Panc1 (cell line): ENCODE measurements around the gene IP6K1. TPM values are rescaled to one million over a fixed set of nuclear protein-coding genes. Genes with fewer than 3 reads are reported as not detected.

Experiments
- ATAC-seq: fragments of 200-7000 bp; cut with Tn5 transposase; 2 replicates; pipeline ENCODE4 v1.9.1; 2020; ENCODE audit warnings: mild to moderate bottlenecking, moderate library complexity
- BruUV-seq: library from RNA; stranded (reverse); fragments of 400-500 nt; replicated peaks from 2 replicates; lab custom pipeline; 2021; lab: Mats Ljungman, UMichigan
- CTCF ChIA-PET: fragments of 300-600 bp; sonication (Branson Sonifier 250); formaldehyde crosslinking; loops from one replicate; lab custom pipeline; 2022; ENCODE audit warnings: antibody characterized with exemption; lab: Charles Lee
- POLR2A ChIA-PET: fragments of 300-600 bp; sonication (Branson Sonifier 250); formaldehyde crosslinking; loops from one replicate; lab custom pipeline; 2022; ENCODE audit warnings: antibody characterized with exemption; lab: Charles Lee
- DNase-seq: peaks from one replicate; pipeline ENCODE4 v3.0.0-alpha.2; 2010; ENCODE audit warnings: low read depth, low spot score
- H3K27ac ChIP-seq: 2 replicates; pipeline ENCODE4 v1.5.1; 2011; ENCODE audit warnings: mild to moderate bottlenecking, low read length, inconsistent platforms
- H3K27me3 ChIP-seq: fragments of 200-500 bp; sonication (Bioruptor generic); 2 replicates; pipeline ENCODE4 v1.6.0; 2014; ENCODE audit warnings: low read length, inconsistent platforms; ENCODE audit not compliant: control insufficient read depth, insufficient read depth
- H3K36me3 ChIP-seq: fragments of 200-500 bp; sonication (Bioruptor generic); 2 replicates; pipeline ENCODE4 v1.5.1; 2014; ENCODE audit warnings: inconsistent platforms, mild to moderate bottlenecking, low read length, moderate library complexity; ENCODE audit not compliant: control insufficient read depth, insufficient read depth
- H3K4me1 ChIP-seq: 2 replicates; pipeline ENCODE4 v1.5.1; 2011; ENCODE audit warnings: inconsistent platforms, mild to moderate bottlenecking, low read length, moderate library complexity; ENCODE audit not compliant: control insufficient read depth, insufficient read depth
- H3K4me3 ChIP-seq, 2 experiments: 2 replicates each; pipeline ENCODE4 v1.5.1; 2011 to 2012; ENCODE audit warnings: low read depth in 2 of 2, low read length in 2 of 2, mild to moderate bottlenecking in 2 of 2, inconsistent platforms in 1 of 2, moderate library complexity in 1 of 2
- H3K9me3 ChIP-seq: fragments of 200-500 bp; sonication (Bioruptor generic); 2 replicates; pipeline ENCODE4 v1.5.1; 2014; ENCODE audit warnings: low read depth, mild to moderate bottlenecking, inconsistent platforms, low read length, moderate library complexity; ENCODE audit not compliant: control insufficient read depth, insufficient read depth
- CTCF ChIP-seq: fragments of 450-650 bp; IDR thresholded peaks from 2 replicates; pipeline ENCODE4 v1.5.1; 2017; ENCODE audit warnings: mild to moderate bottlenecking
- POLR2AphosphoS5 ChIP-seq: IDR thresholded peaks from 2 replicates; pipeline ENCODE4 v1.6.1; 2012; ENCODE audit warnings: mild to moderate bottlenecking, low read depth, low read length, moderate library complexity
- REST ChIP-seq, 2 experiments: IDR thresholded peaks; 2 replicates each; pipeline ENCODE4 v1.6.1; 2011 to 2012; ENCODE audit warnings: low read depth in 2 of 2, control low read depth in 1 of 2, low read length in 1 of 2, mild to moderate bottlenecking in 1 of 2, moderate library complexity in 1 of 2; ENCODE audit not compliant: insufficient read depth in 1 of 2
- SIN3A ChIP-seq: IDR thresholded peaks from 2 replicates; pipeline ENCODE4 v1.6.1; 2012; ENCODE audit warnings: low read depth, mild to moderate bottlenecking, low read length, moderate library complexity, borderline replicate concordance; ENCODE audit not compliant: insufficient read depth
- TCF7L2 ChIP-seq: IDR thresholded peaks from 2 replicates; pipeline ENCODE4 v1.6.1; 2011; ENCODE audit warnings: mild to moderate bottlenecking, low read depth, low read length, inconsistent platforms
- in situ Hi-C: cut with HindIII; loops from 2 replicates; pipeline ENCODE4 v1.10.0; 2016; ENCODE audit warnings: low sequenced_read_pairs, low pct_unique_long_range_greater_than_20kb
- intact Hi-C: fragments of 100-400 bp; cut with micrococcal nuclease; formaldehyde crosslinking; loops from one replicate; pipeline ENCODE4 v1.10.0; 2022; ENCODE audit not compliant: unreplicated experiment
- total RNA-seq: library from RNA; stranded (reverse); gene quantifications from one replicate; pipeline ENCODE4 v1.2.1, GENCODE V29; 2021; ENCODE audit not compliant: unreplicated experiment

Gene IP6K1
- total RNA-seq, 1 experiment from 2014 or later = 39.8 TPM

- Histone ChIP-seq H3K36me3 (no peaks in the 10 kb centered on the region), H3K4me3 (no peak overlapping the region), H3K4me1 (no peaks in the 10 kb centered on the region), H3K9me3 (no peaks in the 10 kb centered on the region), H3K27ac (no peak overlapping the region), H3K27me3 (no peaks in the 10 kb centered on the region)
- POLR2A ChIA-PET = no interaction called here
- ATAC-seq (no peak), DNase-seq (no peak)
- TF ChIP-seq CTCF = no peak
- TF ChIP-seq REST (IDR thresholded peaks at IDR 0.05; ENCODE audit: insufficient read depth in 1 of 2, low read depth in 2 of 2, low read length in 1 of 2) = no peak
- no peak for TF ChIP-seq SIN3A
- no peak for TF ChIP-seq POLR2AphosphoS5
- intact Hi-C loops (no loop called here), in situ Hi-C loops (no loop called here)
- CTCF ChIA-PET = no interaction called here
- BruUV-seq = no TSS peak
Measured at GRCh38 chr3:49683162-49683561, 103.2 kb downstream of the IP6K1 start.

- BruUV-seq = no TSS peak
- CTCF ChIA-PET = no interaction called here
Measured at GRCh38 chr3:49681543-49681942, 104.8 kb downstream of the IP6K1 start.

More at GRCh38 chr3:49681543-49681942, 104.8 kb downstream of the IP6K1 start:
- H3K4me1 ChIP-seq = no peaks in the 10 kb centered on the region
- H3K36me3 ChIP-seq = no peaks in the 10 kb centered on the region
- no peak overlapping the region for H3K27ac ChIP-seq
- in situ Hi-C loops = no loop called here
- no peaks in the 10 kb centered on the region for H3K9me3 ChIP-seq
- DNase-seq (no peak), ATAC-seq (no peak)
- POLR2A ChIA-PET = no interaction called here
- intact Hi-C loops = no loop called here
- no peaks in the 10 kb centered on the region for H3K27me3 ChIP-seq
- no peak for TF ChIP-seq REST (IDR thresholded peaks at IDR 0.05; ENCODE audit: insufficient read depth in 1 of 2, low read depth in 2 of 2, low read length in 1 of 2)
- TF ChIP-seq POLR2AphosphoS5 = no peak
- no peak for TF ChIP-seq SIN3A
- no peak for TF ChIP-seq TCF7L2
- no peak for TF ChIP-seq CTCF
- no peak overlapping the region for H3K4me3 ChIP-seq
